ENCODE data around the gene MRPL30. TPM values are rescaled to one million over a fixed set of nuclear protein-coding genes. Genes with fewer than 3 reads are reported as not detected.

The MRPL30 gene
- 32.1 to 48.7 TPM (median 34.5 TPM) in 5 replicates for total RNA-seq (2022; extraction: Qiagen RNA extraction)

DNA sequence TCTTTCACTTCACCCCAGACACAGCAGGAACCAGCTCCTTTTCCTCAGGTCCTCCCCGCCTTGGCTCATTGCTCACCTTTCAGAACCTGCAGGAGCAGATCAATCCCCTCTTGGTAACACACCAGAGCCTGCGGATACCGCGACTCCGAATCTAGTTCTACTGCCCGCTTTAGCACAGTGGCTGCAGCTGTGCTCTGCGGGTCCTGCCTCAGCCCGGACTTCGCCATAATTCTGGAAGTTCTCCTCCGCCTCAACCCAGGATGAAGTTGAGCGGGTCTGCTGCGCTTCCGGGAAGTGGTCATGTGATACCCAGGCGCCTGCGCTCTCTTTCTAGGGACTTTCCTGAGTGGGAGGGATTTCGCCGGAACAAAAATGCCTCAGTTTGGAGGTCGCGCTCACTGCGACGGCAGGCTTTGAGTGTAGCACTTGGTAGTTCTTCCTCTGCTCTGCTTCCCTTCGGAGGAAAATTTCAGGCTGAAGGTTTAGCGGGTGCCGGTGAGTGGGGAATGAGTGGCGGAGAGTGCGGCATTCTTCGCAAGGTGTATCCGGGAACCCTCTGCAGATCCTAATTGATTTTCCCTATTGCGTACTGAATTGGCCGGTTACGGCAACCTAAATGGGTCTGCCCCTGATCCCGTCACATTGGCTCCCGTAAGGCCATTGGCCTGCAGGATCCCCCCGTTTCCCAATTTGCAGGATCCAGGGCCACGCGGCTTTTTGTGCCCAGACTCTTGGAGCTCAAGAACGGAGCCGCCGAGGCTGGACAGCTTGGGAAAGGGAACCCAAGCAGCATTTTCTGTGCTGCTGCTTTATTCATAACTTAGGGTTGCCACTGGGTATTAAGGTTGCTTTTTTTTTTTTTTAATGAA, at the start of gene MRPL30, which contains the start of gene MITD1:
TSS of gene MRPL30 (plus strand) at position 430 of the 869 bp plus-strand sequence. CDS start 5,020 bp downstream, outside the sequence.
TSS of gene MITD1 (minus strand) at position 304 of the 869 bp plus-strand sequence. CDS start at position 227, 77 bp downstream.

DNA sequence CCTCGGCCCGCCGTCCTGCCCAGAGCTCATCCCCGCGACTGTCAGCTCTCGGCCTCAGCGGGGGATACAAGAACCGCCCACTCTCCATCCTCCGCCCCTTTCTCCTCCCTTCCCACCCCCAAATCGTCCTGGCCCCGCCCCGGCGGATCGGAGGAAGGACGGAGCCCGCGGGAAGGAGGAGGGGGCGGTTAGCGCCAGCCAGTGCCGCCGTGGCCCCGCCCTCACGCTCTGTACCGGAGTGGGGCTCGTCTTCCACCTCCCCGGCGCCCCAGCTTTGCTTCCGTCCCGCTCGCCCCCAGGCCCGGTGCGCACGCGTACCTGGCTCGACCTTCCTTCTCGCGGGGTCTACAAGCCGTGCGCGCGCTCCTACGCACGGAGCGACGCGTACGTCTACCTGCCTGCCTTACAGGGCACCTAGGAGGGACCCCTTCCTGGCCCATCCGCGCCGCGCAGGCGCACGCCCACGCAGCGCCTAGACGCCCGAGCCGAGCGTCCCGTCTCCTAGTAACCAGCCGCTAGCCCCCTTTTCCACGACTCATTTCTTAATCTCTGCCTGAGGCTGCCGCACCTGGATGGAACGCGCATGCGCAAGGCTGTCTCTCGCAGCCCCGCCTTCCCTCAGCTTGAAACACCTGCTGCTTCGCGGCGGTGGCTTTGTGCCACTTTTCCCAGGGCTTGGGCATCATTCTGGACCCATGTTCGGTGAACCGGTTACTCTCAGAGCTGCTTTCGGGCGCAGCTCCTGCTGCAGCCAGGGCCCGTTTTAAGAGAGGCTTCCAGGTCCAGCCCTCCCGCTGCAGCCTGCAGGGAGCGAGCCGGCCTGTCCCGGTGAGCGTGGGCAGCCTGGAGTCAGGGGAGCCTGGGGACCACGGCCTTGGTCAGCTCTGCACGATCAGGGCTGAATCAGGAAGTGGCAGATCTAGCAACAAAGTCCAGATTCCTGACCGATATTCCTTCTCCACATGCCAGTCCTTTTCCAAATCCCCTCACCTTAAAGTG, 39.6 kb upstream of the MRPL30 start, which contains the start of gene C2orf15:
TSS of gene C2orf15 (plus strand) at position 598 of the 999 bp plus-strand sequence. CDS start 8,852 bp downstream, outside the sequence.

DNA sequence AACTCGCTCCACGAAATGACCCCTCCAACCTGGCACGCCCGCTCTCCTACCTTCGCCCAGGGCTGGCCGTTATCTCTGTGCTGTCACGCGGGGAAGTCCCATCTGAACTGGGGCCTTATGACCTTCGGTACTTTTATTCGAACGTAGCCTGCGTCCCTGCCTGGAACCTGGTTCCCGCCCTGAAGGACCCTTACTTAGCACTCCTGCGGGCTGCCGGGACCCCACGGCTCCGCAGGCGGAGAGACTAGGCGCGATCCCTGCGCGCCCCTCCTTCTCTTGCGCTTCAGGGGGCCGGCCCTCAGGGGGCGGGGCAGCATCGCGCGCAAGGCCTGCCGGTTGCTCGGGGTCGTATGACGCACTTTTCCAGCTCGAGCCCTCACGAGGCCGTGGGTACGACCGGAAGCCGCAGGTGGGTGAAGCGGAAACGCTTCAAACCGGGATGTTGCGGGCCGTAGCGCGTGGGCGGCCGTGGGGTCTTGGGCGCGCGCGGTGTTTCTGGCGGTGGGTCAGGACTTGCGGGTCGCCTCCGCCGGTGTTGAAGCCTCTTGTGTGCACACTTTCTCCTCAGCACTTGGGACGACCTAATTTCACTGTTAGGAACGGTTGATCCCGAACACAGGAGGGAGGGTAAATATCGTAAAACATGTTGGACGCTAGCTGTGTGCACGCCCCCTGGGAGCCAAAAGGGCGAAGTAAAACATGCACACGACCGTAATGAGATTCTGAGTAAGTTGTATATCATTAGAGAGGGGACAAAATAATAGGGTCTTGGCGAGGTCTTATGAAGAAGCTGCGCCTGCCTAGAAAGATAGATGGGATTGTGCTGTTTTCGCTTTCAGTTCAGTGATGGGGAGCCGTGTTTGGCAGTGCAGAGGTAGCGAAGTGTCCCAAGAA, 26.1 kb upstream of the MRPL30 start, which contains the start of the genes LIPT1 and TSGA10:
TSS of gene LIPT1 (plus strand) at position 325 of the 894 bp plus-strand sequence. CDS start 6,991 bp downstream, outside the sequence.
TSS of gene TSGA10 (minus strand) at position 300 of the 894 bp plus-strand sequence. CDS start 45,503 bp downstream, outside the sequence.

Other genes starting within 250 kb of the MRPL30 start
- gene CRACDL, start 245.0 kb upstream of the MRPL30 start, total RNA-seq (2022; extraction: Qiagen RNA extraction), result 2.7 to 6.0 TPM (median 4.7 TPM) in 5 replicates
- 0.48 to 0.58 TPM (median 0.57 TPM) in 5 replicates for gene C2orf15, start 39.5 kb upstream of the MRPL30 start, total RNA-seq (2022; extraction: Qiagen RNA extraction)
- 2.1 to 4.5 TPM (median 3.2 TPM) in 5 replicates for gene TSGA10, start 26.2 kb upstream of the MRPL30 start, total RNA-seq (2022; extraction: Qiagen RNA extraction)
- 3.2 to 5.1 TPM (median 3.6 TPM) in 5 replicates for gene LIPT1, start 26.2 kb upstream of the MRPL30 start, total RNA-seq (2022; extraction: Qiagen RNA extraction)
- gene MITD1, start 126 bp upstream of the MRPL30 start, total RNA-seq (2022; extraction: Qiagen RNA extraction), result 23.6 to 28.5 TPM (median 24.3 TPM) in 5 replicates
- gene LYG2, start 74.5 kb downstream of the MRPL30 start, total RNA-seq (2022; extraction: Qiagen RNA extraction), result not detected in 5 replicates
- gene LYG1, start 120.0 kb downstream of the MRPL30 start, total RNA-seq (2022; extraction: Qiagen RNA extraction), result 0.74 to 1.7 TPM (median 1.2 TPM) in 5 replicates
- 38.4 to 45.9 TPM (median 40.1 TPM) in 5 replicates for gene TXNDC9, start 155.1 kb downstream of the MRPL30 start, total RNA-seq (2022; extraction: Qiagen RNA extraction)
- gene EIF5B, start 156.2 kb downstream of the MRPL30 start, total RNA-seq (2022; extraction: Qiagen RNA extraction), result 66.0 to 73.9 TPM (median 67.4 TPM) in 5 replicates